GM12878 (cell line): ENCODE data around the gene SSR2. TPM values are rescaled to one million over a fixed set of nuclear protein-coding genes. Genes with fewer than 3 reads are reported as not detected.

Source experiments
- ATAC-seq: fragments of 200-7000 bp; cut with Tn5 transposase; 3 replicates; pipeline ENCODE4 v1.9.1; 2020; ENCODE audit warnings: mild to moderate bottlenecking, moderate library complexity
- BruUV-seq: library from RNA; stranded (reverse); fragments of 400-500 nt; replicated peaks from 2 replicates; lab custom pipeline; 2021; lab: Mats Ljungman, UMichigan
- CTCF ChIA-PET: fragments of 300-600 bp; sonication (Branson Sonifier 250); formaldehyde crosslinking; extraction: SDS; loops from one replicate; lab custom pipeline; 2021; ENCODE audit warnings: inconsistent platforms; lab: Yijun Ruan, JAX
- POLR2A ChIA-PET: fragments of 350-600 bp; formaldehyde crosslinking; extraction: SDS; loops from one replicate; lab custom pipeline; 2021; ENCODE audit warnings: inconsistent platforms; lab: Charles Lee
- RAD21 ChIA-PET: fragments of 300-600 bp; sonication (Branson Sonifier 250); formaldehyde crosslinking; loops from one replicate; lab custom pipeline; 2023; ENCODE audit warnings: antibody characterized with exemption; ENCODE audit not compliant: unreplicated experiment; lab: Charles Lee
- SMC1A ChIA-PET: fragments of 300-600 bp; sonication (Branson Sonifier 250); formaldehyde crosslinking; loops from one replicate; lab custom pipeline; 2023; ENCODE audit not compliant: unreplicated experiment, uncharacterized antibody; lab: Charles Lee
- DNase-seq: peaks from one replicate; pipeline ENCODE4 v3.0.0-alpha.2; 2011; ENCODE audit warnings: low read depth, low spot score
- FAIRE-seq: peaks from 3 replicates; lab custom pipeline; 2011; peaks lifted over from hg19 to GRCh38; lab: Jason Lieb, UNC
- H2AFZ ChIP-seq: 2 replicates; pipeline ENCODE4 v1.6.0; 2011; ENCODE audit warnings: low read depth, low read length, control low read depth; ENCODE audit not compliant: control insufficient read depth
- H3K27ac ChIP-seq: 2 replicates; pipeline ENCODE4 v1.5.1; 2011; ENCODE audit warnings: control low read depth; ENCODE audit not compliant: control insufficient read depth, insufficient read depth
- H3K27me3 ChIP-seq, 2 experiments: replicated peaks in 1 of 2; 2 replicates each; pipeline versions ENCODE4 v1.6.0 to v1.6.1; 2011; ENCODE audit warnings: low read length in 1 of 2; ENCODE audit not compliant: control insufficient read depth in 2 of 2, insufficient read depth in 2 of 2
- H3K36me3 ChIP-seq, 2 experiments: 2 replicates each; pipeline ENCODE4 v1.5.1; 2011; ENCODE audit warnings: low read length in 1 of 2; ENCODE audit not compliant: control insufficient read depth in 2 of 2, insufficient read depth in 2 of 2
- H3K4me1 ChIP-seq: 2 replicates; pipeline ENCODE4 v1.6.1; 2011; ENCODE audit warnings: mild to moderate bottlenecking, low read length, moderate library complexity, mixed read lengths; ENCODE audit not compliant: control insufficient read depth, insufficient read depth
- H3K4me2 ChIP-seq: 2 replicates; pipeline ENCODE4 v1.6.0; 2011; ENCODE audit warnings: control low read depth; ENCODE audit not compliant: control insufficient read depth, insufficient read depth
- H3K4me3 ChIP-seq: fragments of 200-600 bp; sonication (generic); 2 replicates; pipeline ENCODE4 v1.5.1; 2016
- H3K79me2 ChIP-seq: 2 replicates; pipeline ENCODE4 v1.6.0; 2011; ENCODE audit warnings: low read length; ENCODE audit not compliant: control insufficient read depth, insufficient read depth
- H3K9ac ChIP-seq: 2 replicates; pipeline ENCODE4 v1.8.0; 2011; ENCODE audit warnings: low read length, control low read depth, mixed read lengths; ENCODE audit not compliant: control insufficient read depth, insufficient read depth
- H3K9me3 ChIP-seq: replicated peaks from 3 replicates; pipeline ENCODE4 v1.5.1; 2011; ENCODE audit warnings: mild to moderate bottlenecking, low read length; ENCODE audit not compliant: control insufficient read depth, insufficient read depth
- H4K20me1 ChIP-seq: 2 replicates; pipeline ENCODE4 v1.6.0; 2011; ENCODE audit not compliant: control insufficient read depth, insufficient read depth
- CTCF ChIP-seq, 3 experiments: IDR thresholded peaks in 2 of 3; conservative IDR thresholded peaks in 1 of 3; 2 replicates each; pipeline ENCODE4 v1.5.1; 2011; ENCODE audit warnings: low read depth in 3 of 3, low read length in 3 of 3, mild to moderate bottlenecking in 3 of 3, control low read depth in 2 of 3, moderate library complexity in 2 of 3, inconsistent platforms in 1 of 3, mixed read lengths in 1 of 3; ENCODE audit not compliant: control insufficient read depth in 2 of 3, insufficient read depth in 1 of 3; ENCODE audit errors: extremely low read depth in 1 of 3
- NR2C1 ChIP-seq: fragments of 450-650 bp; IDR thresholded peaks from 2 replicates; pipeline ENCODE4 v1.6.1; 2017; ENCODE audit warnings: antibody characterized with exemption, mild to moderate bottlenecking, moderate library complexity
- RAD21 ChIP-seq: IDR thresholded peaks from 2 replicates; pipeline ENCODE4 v1.6.1; 2011; ENCODE audit warnings: mild to moderate bottlenecking, low read depth, low read length, moderate library complexity; ENCODE audit not compliant: insufficient read depth
- SMC3 ChIP-seq: IDR thresholded peaks from 2 replicates; pipeline ENCODE4 v1.6.1; 2011; ENCODE audit warnings: low read length, improper control_type of control experiment, borderline replicate concordance
- YY1 ChIP-seq: IDR thresholded peaks from 2 replicates; pipeline ENCODE4 v1.6.1; 2011; ENCODE audit warnings: low read depth, mild to moderate bottlenecking, low read length
- WGBS: methylation state at CpG from one replicate; pipeline ENCODE4 v1.1.6; 2016; ENCODE audit warnings: low lambda C conversion rate; ENCODE audit not compliant: insufficient replicate concordance, insufficient coverage; ENCODE audit errors: missing lambda C conversion rate; 5-methylcytosine and 5-hydroxymethylcytosine counted together
- in situ Hi-C: fragments of 300-500 bp; cut with MboI; formaldehyde crosslinking; loops from 9 replicates; pipeline ENCODE4 v1.14.3; 2018; ENCODE audit warnings: mixed read lengths
- intact Hi-C: fragments of 100-400 bp; cut with micrococcal nuclease; formaldehyde crosslinking; loops from one replicate; pipeline ENCODE4 v1.14.2; 2022; ENCODE audit not compliant: unreplicated experiment
- polyA plus RNA-seq, 11 experiments: library from polyadenylated mRNA; depleted of rRNA in 4 of 11; unstranded in 6 of 11; stranded (reverse) in 5 of 11; fragments of >200 nt; fragmentation: Nextera tagmentation in 4 of 11; fragmentation: Illumina TruSeq in 1 of 11; extraction: Ambion mirVana in 4 of 11; extraction: Trizol in 1 of 11; gene quantifications; 1 replicate in 1 of 11; 2 replicates in 10 of 11; pipeline versions ENCODE4 v1.2.1 to v1.2.3, GENCODE V29; 2011 to 2016; ENCODE audit warnings: inconsistent platforms in 2 of 11, missing spikeins in 2 of 11, low read depth in 1 of 11
- total RNA-seq, 4 experiments: library from RNA; depleted of rRNA in 3 of 4; stranded (reverse); fragments of >200 nt in 3 of 4; fragmentation: Illumina TruSeq in 1 of 4; extraction: Trizol in 1 of 4; gene quantifications; 2 replicates each; pipeline versions ENCODE4 v1.2.1 to v1.2.3, GENCODE V29; 2013 to 2021

SSR2 gene
- total and polyA plus RNA-seq, 10 of the 15 experiments (the other 5 are each of a cell fraction or from before 2014, with no cell fraction given) = 207 to 553 (median 315) TPM

- no peaks in the 10 kb centered on the region for H4K20me1 ChIP-seq
- H3K27me3 ChIP-seq = no peaks in the 10 kb centered on the region; a peak in 1 of 4 replicates
- H2AFZ ChIP-seq = peak overlapping the region; percentile 3; the same call in 1 of the 2 replicates
- no peak overlapping the region for H3K27ac ChIP-seq
- no peaks in the 10 kb centered on the region for H3K9me3 ChIP-seq
- intact Hi-C loops (no loop called here), in situ Hi-C loops (no loop called here)
- no peaks in the 10 kb centered on the region for H3K4me1 ChIP-seq
- TF ChIP-seq CTCF (IDR thresholded peaks at IDR 0.05 in 2 of 3, conservative IDR thresholded peaks at IDR 0.05 in 1 of 3; ENCODE audit: control insufficient read depth in 2 of 3, extremely low read depth in 1 of 3, insufficient read depth in 1 of 3, low read depth in 3 of 3, low read length in 3 of 3) (peak; percentile 37 to 73 (median 62)), RAD21 (peak; percentile 42; the same call in 1 of the 2 replicates), NR2C1 (no peak), SMC3 (peak; percentile 43; the same call in 1 of the 2 replicates), YY1 (0 out of 2 replicates have a peak, but pooled peaks have one; percentile 21)
- H3K36me3 ChIP-seq = no peaks in the 10 kb centered on the region
- ChIA-PET POLR2A (interaction anchor here (0.6 to 0.7 kb wide), 3 partner anchors 35 to 107 kb away, joined by 3 to 7 read pairs (median 4); no protein-coding TSS in a partner anchor), SMC1A (interaction anchor here (1.0 kb wide), 1 partner anchor 40 kb away, joined by 5 read pairs; no protein-coding TSS in a partner anchor), RAD21 (interaction anchor here (1.1 kb wide), 2 partner anchors 40 to 88 kb away, joined by 3 to 5 read pairs; no protein-coding TSS in a partner anchor), CTCF (interaction anchor here (0.6 to 1.4 kb wide), 7 partner anchors 17 to 87 kb away, joined by 3 to 15 read pairs (median 3); partner anchors contain the start of gene ARHGEF2)
- 9% methylated on average over 9 of the region's 9 CpGs for WGBS
- H3K4me2 ChIP-seq = no peak overlapping the region
- DNase-seq = no peak
- BruUV-seq = no TSS peak
- no peaks in the 10 kb centered on the region for H3K79me2 ChIP-seq
- no peak for FAIRE-seq
- H3K9ac ChIP-seq = no peak overlapping the region
- peak; percentile 95 for ATAC-seq
- no peak overlapping the region for H3K4me3 ChIP-seq
Observed at GRCh38 chr1:156025876-156026275, 5.1 kb upstream of the SSR2 start.
